WTC11 (cell line): ENCODE measurements around the gene TSPAN31. TPM values are rescaled to one million over a fixed set of nuclear protein-coding genes. Genes with fewer than 3 reads are reported as not detected.

ENCODE experiments used
- ATAC-seq: fragments of 200-7000 bp; cut with Tn5 transposase; 2 replicates; pipeline ENCODE4 v1.10.0; 2021; ENCODE audit warnings: mild to moderate bottlenecking, moderate library complexity
- CTCF ChIA-PET: fragments of 300-600 bp; sonication (Branson Sonifier 250); formaldehyde crosslinking; loops from one replicate; lab custom pipeline; 2021; ENCODE audit warnings: antibody characterized with exemption; lab: Charles Lee
- POLR2A ChIA-PET: fragments of 350-600 bp; sonication (Branson Sonifier 250); formaldehyde crosslinking; loops from one replicate; lab custom pipeline; 2021; ENCODE audit warnings: antibody characterized with exemption; lab: Charles Lee
- DNase-seq: peaks from one replicate; pipeline ENCODE4 v3.0.0; 2021; ENCODE audit warnings: low spot score
- H3K27ac Mint-ChIP-seq: 2 replicates; pipeline ENCODE4 v1.8.0; 2021; ENCODE audit warnings: mixed read lengths
- H3K27me3 Mint-ChIP-seq: 2 replicates; pipeline ENCODE4 v1.8.0; 2021; ENCODE audit warnings: low read depth, mild to moderate bottlenecking, moderate library complexity, mixed read lengths
- H3K36me3 Mint-ChIP-seq: 2 replicates; pipeline ENCODE4 v1.8.0; 2021; ENCODE audit warnings: mixed read lengths
- H3K4me1 Mint-ChIP-seq: 2 replicates; pipeline ENCODE4 v1.8.0; 2022; ENCODE audit warnings: mixed read lengths
- H3K4me3 Mint-ChIP-seq: 2 replicates; pipeline ENCODE4 v1.8.0; 2021; ENCODE audit warnings: mild to moderate bottlenecking, moderate library complexity, mixed read lengths
- H3K9me3 Mint-ChIP-seq: 2 replicates; pipeline ENCODE4 v1.8.0; 2021; ENCODE audit warnings: mixed read lengths
- AFF4 ChIP-seq: sonication (generic); formaldehyde crosslinking; IDR thresholded peaks from 2 replicates; pipeline ENCODE4 v1.8.1; 2023; ENCODE audit warnings: mild to moderate bottlenecking, missing genetic modification reagents, borderline replicate concordance
- ARID4B ChIP-seq: sonication (generic); formaldehyde crosslinking; IDR thresholded peaks from 2 replicates; pipeline ENCODE4 v1.8.0; 2023; ENCODE audit warnings: missing genetic modification reagents, mild to moderate bottlenecking, borderline replicate concordance
- ATF3 ChIP-seq: sonication (generic); formaldehyde crosslinking; conservative IDR thresholded peaks from 2 replicates; pipeline ENCODE4 v1.8.1; 2022; ENCODE audit warnings: mild to moderate bottlenecking, missing genetic modification reagents
- GABPB1 ChIP-seq: sonication (generic); formaldehyde crosslinking; IDR thresholded peaks from 2 replicates; pipeline ENCODE4 v1.8.1; 2023; ENCODE audit warnings: mild to moderate bottlenecking, missing genetic modification reagents
- IRF2 ChIP-seq: sonication (generic); formaldehyde crosslinking; IDR thresholded peaks from 2 replicates; pipeline ENCODE4 v1.8.0; 2022; ENCODE audit warnings: low read depth, missing genetic modification reagents, borderline replicate concordance
- NFATC4 ChIP-seq: fragments of 250-450 bp; sonication (Bioruptor Pico); IDR thresholded peaks from 2 replicates; pipeline ENCODE4 v1.9.0; 2021; ENCODE audit warnings: mild to moderate bottlenecking
- STAT6 ChIP-seq: sonication (generic); formaldehyde crosslinking; conservative IDR thresholded peaks from 2 replicates; pipeline ENCODE4 v1.8.1; 2023; ENCODE audit warnings: mild to moderate bottlenecking, low read depth, missing genetic modification reagents, moderate library complexity
- TEAD4 ChIP-seq: sonication (generic); formaldehyde crosslinking; IDR thresholded peaks from 2 replicates; pipeline ENCODE4 v1.8.0; 2022; ENCODE audit warnings: mild to moderate bottlenecking, missing genetic modification reagents
- USF1 ChIP-seq: sonication (generic); formaldehyde crosslinking; IDR thresholded peaks from 2 replicates; pipeline ENCODE4 v1.8.0; 2022; ENCODE audit warnings: mild to moderate bottlenecking, missing genetic modification reagents
- ZNF281 ChIP-seq: sonication (generic); formaldehyde crosslinking; IDR thresholded peaks from 2 replicates; pipeline ENCODE4 v1.8.0; 2023; ENCODE audit warnings: mild to moderate bottlenecking, missing genetic modification reagents
- ZNF396 ChIP-seq: fragments of 250-450 bp; sonication (Bioruptor Pico); IDR thresholded peaks from 2 replicates; pipeline ENCODE4 v1.8.0; 2021; ENCODE audit warnings: mild to moderate bottlenecking, moderate library complexity, borderline replicate concordance
- ZNF532 ChIP-seq: fragments of 250-450 bp; sonication (Bioruptor Pico); IDR thresholded peaks from 2 replicates; pipeline ENCODE4 v1.9.0; 2021; ENCODE audit warnings: mild to moderate bottlenecking, borderline replicate concordance
- total RNA-seq: library from RNA; stranded (reverse); gene quantifications from 3 replicates; pipeline ENCODE4 v1.2.3, GENCODE V29; 2021

The TSPAN31 gene
- total RNA-seq, 1 experiment from 2014 or later, result 9.9 TPM

- no peaks in the 10 kb centered on the region for H3K36me3 Mint-ChIP-seq
- no peak overlapping the region for H3K27ac Mint-ChIP-seq
- no peaks in the 10 kb centered on the region for H3K9me3 Mint-ChIP-seq
- H3K27me3 Mint-ChIP-seq, result peaks cover 100% of the 10 kb centered on the region
- ATAC-seq (no peak), DNase-seq (no peak)
- TF ChIP-seq ZNF281 (CRISPR knock-in tag) (no peak), ZNF532 (CRISPR knock-in tag) (no peak), ARID4B (CRISPR knock-in tag) (no peak), STAT6 (CRISPR knock-in tag) (no peak)
- H3K4me1 Mint-ChIP-seq, result peaks cover 23% of the 10 kb centered on the region
- CTCF ChIA-PET, result interaction anchor here (0.7 to 1.4 kb wide), 3 partner anchors 10 to 39 kb away, joined by 3 to 7 read pairs (median 3); partner anchors contain the start of gene OS9
- no peak overlapping the region for H3K4me3 Mint-ChIP-seq
- POLR2A ChIA-PET, result no interaction called here
Observed at GRCh38 chr12:57732270-57732669, 12.6 kb upstream of the TSPAN31 start.

- POLR2A ChIA-PET, result no interaction called here
- ATAC-seq, result no peak
- CTCF ChIA-PET, result interaction anchor here (0.9 to 6.6 kb wide), 3 partner anchors 8 to 24 kb away, joined by 3 to 146 read pairs (median 5); no protein-coding TSS in a partner anchor
- Mint-ChIP-seq H3K27me3 (peaks cover 98% of the 10 kb centered on the region), H3K4me1 (peaks cover 19% of the 10 kb centered on the region), H3K36me3 (no peaks in the 10 kb centered on the region), H3K4me3 (no peak overlapping the region), H3K27ac (no peak overlapping the region), H3K9me3 (no peaks in the 10 kb centered on the region)
- no peak for DNase-seq
- TF ChIP-seq AFF4 (CRISPR knock-in tag) (no peak), ZNF396 (CRISPR knock-in tag) (no peak), NFATC4 (CRISPR knock-in tag) (no peak), ATF3 (CRISPR knock-in tag) (no peak), TEAD4 (CRISPR knock-in tag) (no peak), GABPB1 (CRISPR knock-in tag) (no peak), USF1 (CRISPR knock-in tag) (no peak), IRF2 (CRISPR knock-in tag) (no peak)
Observed at GRCh38 chr12:57732726-57733593, 11.9 kb upstream of the TSPAN31 start.
